Measurements from ENCODE around the gene SLC25A24. TPM values are rescaled to one million over a fixed set of nuclear protein-coding genes. Genes with fewer than 3 reads are reported as not detected.
A peak's percentile ranks its signal among the peaks of the same experiment; 100 is the strongest.
"Not testable (repeated sequence)": the region's sequence is repeated elsewhere in the genome, so short reads cannot be mapped to it uniquely, and the experiment has no call there.

SLC25A24 gene
- 100 to 1,000 TPM in 1 of 4 donors, 10 to 100 TPM in 3; 30.5 to 108 (median 62.2) TPM for total RNA-seq

DNA sequence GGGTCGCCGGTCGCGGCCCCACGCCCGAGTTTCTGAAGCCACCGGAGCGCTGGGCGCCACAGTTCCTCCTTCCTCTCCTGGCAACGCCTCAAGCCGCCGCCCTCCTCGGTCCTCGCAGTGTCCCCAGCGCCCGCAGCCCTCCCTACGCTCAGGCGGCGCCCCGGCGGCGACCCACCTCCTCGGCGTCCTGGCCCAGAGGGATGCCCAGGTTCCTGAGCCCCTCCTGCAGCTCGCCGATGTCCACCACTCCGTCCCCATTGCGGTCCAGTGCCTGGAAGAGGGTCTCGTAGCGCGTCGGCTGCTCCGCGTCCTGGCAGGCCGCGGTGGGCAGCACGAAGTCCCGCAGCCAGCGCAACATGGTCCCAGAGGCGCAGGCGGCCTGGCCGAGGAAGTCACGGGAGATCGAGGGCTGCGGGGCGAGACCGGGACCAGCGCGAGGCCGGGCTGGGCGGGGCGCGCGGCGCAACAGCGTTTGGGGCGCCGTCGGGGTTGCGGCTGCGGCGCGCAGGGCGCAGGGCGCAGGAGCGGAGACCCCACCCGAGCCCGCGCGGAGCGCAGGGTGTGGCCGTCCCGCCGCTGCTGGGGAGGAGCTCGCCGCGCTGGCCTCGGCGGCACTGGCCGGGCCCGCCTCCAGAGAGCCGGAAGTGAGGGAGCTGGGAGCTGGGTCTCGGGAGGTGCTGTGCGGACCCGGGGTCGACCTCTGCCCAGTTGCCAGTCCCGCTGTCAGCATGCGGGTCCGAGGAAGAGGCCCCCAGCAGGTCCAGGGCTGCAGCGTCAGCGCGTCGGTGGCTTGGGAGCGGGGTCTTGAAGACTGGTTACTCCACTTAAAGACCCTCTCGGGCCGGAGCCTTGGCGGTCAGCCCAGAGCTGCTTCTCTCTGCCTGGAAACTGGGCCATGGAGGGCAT lies at the start of gene SLC25A24:
Gene SLC25A24 (minus strand): TSS at position 563 of the 906 bp plus-strand sequence. CDS start 205 bp downstream, at position 358.
- peaks cover 0 to 13% (median 0%) of the 10 kb centered on the region in 3 donors for H3K36me3 ChIP-seq
- H3K27ac ChIP-seq = peak within 1 kb of the TSS; percentile 88 to 99 (median 96)
- no peaks in the 10 kb centered on the region for H3K9me3 ChIP-seq
- peak; percentile 78 to 93 (median 92) for DNase-seq
- H3K4me1 ChIP-seq = peaks cover 0 to 29% (median 6%) of the 10 kb centered on the region in 4 donors
- peak within 1 kb of the TSS; percentile 76 to 99 (median 90) for H3K4me3 ChIP-seq
- peak; percentile 60 to 76 for TF ChIP-seq POLR2A (IDR thresholded peaks at IDR 0.05)
- TF ChIP-seq, protein P1, sequence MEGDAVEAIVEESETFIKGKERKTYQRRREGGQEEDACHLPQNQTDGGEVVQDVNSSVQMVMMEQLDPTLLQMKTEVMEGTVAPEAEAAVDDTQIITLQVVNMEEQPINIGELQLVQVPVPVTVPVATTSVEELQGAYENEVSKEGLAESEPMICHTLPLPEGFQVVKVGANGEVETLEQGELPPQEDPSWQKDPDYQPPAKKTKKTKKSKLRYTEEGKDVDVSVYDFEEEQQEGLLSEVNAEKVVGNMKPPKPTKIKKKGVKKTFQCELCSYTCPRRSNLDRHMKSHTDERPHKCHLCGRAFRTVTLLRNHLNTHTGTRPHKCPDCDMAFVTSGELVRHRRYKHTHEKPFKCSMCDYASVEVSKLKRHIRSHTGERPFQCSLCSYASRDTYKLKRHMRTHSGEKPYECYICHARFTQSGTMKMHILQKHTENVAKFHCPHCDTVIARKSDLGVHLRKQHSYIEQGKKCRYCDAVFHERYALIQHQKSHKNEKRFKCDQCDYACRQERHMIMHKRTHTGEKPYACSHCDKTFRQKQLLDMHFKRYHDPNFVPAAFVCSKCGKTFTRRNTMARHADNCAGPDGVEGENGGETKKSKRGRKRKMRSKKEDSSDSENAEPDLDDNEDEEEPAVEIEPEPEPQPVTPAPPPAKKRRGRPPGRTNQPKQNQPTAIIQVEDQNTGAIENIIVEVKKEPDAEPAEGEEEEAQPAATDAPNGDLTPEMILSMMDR (IDR thresholded peaks at IDR 0.05) = no peak
- H3K27me3 ChIP-seq = no peaks in the 10 kb centered on the region

DNA sequence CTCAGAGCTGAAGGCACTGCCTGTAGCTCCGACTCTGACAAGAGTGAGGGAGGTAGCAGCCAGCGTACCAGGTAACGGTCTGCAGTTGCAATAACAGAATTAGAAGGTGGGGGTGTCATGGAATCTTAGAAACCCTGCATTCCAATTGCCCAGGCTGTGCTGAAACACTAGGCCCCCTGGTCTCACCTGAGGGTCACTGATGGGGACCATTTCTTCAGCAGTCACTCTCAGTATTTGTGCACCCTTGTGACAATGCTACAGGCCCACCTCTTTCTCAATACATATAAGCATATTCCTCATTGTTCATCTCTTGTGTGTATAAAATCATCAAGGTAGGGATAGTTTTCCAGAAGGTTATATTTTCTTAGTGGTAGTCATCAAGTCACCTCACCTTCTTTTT lies 43.8 kb upstream of the SLC25A24 start, which contains the start of gene NBPF4:
Gene NBPF4 (minus strand): TSS at position 101 of the 400 bp plus-strand sequence. CDS start 315 bp downstream, outside the sequence.
- H3K27me3 ChIP-seq, H3K9me3 ChIP-seq, H3K4me3 ChIP-seq, H3K27ac ChIP-seq, DNase-seq, H3K36me3 ChIP-seq, H3K4me1 ChIP-seq: not testable (repeated sequence)

- not testable (repeated sequence) for H3K27ac ChIP-seq, H3K4me3 ChIP-seq, H3K27me3 ChIP-seq, DNase-seq, H3K36me3 ChIP-seq, H3K4me1 ChIP-seq, H3K9me3 ChIP-seq
Measured at GRCh38 chr1:108239426-108239825, 39.3 kb upstream of the SLC25A24 start.

DNA sequence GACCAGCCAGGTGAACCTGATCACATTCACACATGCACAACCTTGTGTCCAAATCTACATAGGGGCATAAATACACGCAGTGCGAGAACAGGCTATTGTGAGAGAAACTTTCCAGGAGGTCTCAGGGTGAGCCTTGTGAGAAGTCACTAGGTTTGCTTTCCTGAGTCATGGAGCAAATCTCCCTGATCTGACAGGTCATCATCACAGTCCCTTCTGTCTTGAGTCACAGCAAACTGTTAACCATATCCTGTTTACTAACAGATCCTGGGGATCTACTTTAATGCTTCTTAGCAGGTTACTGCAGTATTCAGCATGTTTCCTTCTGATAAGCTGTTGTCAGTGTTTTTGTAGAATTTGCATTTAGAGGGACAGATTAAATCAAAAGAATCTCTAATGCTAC lies 35.2 kb upstream of the SLC25A24 start:
- H3K27me3 ChIP-seq, H3K4me1 ChIP-seq, DNase-seq, H3K36me3 ChIP-seq, H3K9me3 ChIP-seq, H3K27ac ChIP-seq, H3K4me3 ChIP-seq: not testable (repeated sequence)

DNA sequence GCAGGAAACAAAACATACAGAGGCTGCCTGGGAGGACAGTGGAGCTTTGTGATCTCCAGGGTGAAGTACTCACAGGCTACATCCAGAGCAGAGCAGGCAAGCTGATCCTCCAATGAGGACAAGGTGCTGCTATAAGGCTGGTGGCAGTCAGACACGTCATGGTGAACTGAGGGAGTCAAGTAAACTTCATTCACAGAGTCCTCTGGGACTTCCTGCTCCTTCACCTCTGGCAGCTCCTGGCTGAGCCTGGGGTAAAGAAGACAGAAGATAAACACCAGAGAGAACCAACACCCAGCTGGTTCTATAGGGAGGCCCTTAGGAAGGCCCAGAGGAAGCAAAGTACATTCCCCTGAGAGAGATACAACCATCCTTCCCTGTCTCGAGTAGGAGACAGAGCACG lies 32.0 kb upstream of the SLC25A24 start:
- H3K4me3 ChIP-seq, DNase-seq, H3K27me3 ChIP-seq, H3K36me3 ChIP-seq, H3K27ac ChIP-seq, H3K9me3 ChIP-seq, H3K4me1 ChIP-seq: not testable (repeated sequence)

GRCh38 chr1:108229976-108230375 lies 29.8 kb upstream of the SLC25A24 start:
- H3K4me1 ChIP-seq, H3K9me3 ChIP-seq, H3K27ac ChIP-seq, H3K36me3 ChIP-seq, DNase-seq, H3K4me3 ChIP-seq, H3K27me3 ChIP-seq: not testable (repeated sequence)

- not testable (repeated sequence) for H3K27ac ChIP-seq, DNase-seq, H3K36me3 ChIP-seq, H3K4me1 ChIP-seq, H3K27me3 ChIP-seq, H3K9me3 ChIP-seq, H3K4me3 ChIP-seq
Measured at GRCh38 chr1:108227772-108228171, 27.6 kb upstream of the SLC25A24 start.

- H3K4me1 ChIP-seq, H3K36me3 ChIP-seq, H3K27ac ChIP-seq, DNase-seq, H3K4me3 ChIP-seq, H3K27me3 ChIP-seq, H3K9me3 ChIP-seq: not testable (repeated sequence)
Measured at GRCh38 chr1:108226855-108227254, 26.7 kb upstream of the SLC25A24 start.

- not testable (repeated sequence) for H3K27me3 ChIP-seq, DNase-seq, H3K27ac ChIP-seq, H3K36me3 ChIP-seq, H3K9me3 ChIP-seq, H3K4me3 ChIP-seq, H3K4me1 ChIP-seq
Measured at GRCh38 chr1:108223226-108223625, 23.1 kb upstream of the SLC25A24 start.

- not testable (repeated sequence) for DNase-seq, H3K4me1 ChIP-seq, H3K27me3 ChIP-seq, H3K9me3 ChIP-seq, H3K36me3 ChIP-seq, H3K27ac ChIP-seq, H3K4me3 ChIP-seq
Measured at GRCh38 chr1:108217515-108218174, 17.5 kb upstream of the SLC25A24 start.

DNA sequence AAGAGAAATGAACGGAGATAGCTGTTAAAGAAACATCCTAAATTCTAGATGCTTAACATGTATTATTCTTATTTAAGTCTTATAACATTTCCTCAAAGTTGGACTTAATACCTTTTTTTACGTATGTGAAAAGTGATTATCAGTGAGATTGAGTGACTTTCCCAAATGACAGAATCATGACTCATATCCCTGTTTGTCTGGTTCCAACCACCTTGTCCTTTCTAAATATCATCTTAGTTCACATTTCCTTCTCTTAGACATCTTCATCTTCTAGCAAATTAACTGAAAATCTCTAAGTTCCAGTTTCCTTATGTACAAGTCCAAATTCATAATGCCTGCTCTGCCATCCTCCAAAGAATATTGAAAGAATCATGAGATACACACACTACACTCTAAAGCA lies 16.9 kb upstream of the SLC25A24 start:
- not testable (repeated sequence) for H3K4me1 ChIP-seq, H3K27me3 ChIP-seq, H3K4me3 ChIP-seq, H3K9me3 ChIP-seq, H3K27ac ChIP-seq, DNase-seq, H3K36me3 ChIP-seq

DNA sequence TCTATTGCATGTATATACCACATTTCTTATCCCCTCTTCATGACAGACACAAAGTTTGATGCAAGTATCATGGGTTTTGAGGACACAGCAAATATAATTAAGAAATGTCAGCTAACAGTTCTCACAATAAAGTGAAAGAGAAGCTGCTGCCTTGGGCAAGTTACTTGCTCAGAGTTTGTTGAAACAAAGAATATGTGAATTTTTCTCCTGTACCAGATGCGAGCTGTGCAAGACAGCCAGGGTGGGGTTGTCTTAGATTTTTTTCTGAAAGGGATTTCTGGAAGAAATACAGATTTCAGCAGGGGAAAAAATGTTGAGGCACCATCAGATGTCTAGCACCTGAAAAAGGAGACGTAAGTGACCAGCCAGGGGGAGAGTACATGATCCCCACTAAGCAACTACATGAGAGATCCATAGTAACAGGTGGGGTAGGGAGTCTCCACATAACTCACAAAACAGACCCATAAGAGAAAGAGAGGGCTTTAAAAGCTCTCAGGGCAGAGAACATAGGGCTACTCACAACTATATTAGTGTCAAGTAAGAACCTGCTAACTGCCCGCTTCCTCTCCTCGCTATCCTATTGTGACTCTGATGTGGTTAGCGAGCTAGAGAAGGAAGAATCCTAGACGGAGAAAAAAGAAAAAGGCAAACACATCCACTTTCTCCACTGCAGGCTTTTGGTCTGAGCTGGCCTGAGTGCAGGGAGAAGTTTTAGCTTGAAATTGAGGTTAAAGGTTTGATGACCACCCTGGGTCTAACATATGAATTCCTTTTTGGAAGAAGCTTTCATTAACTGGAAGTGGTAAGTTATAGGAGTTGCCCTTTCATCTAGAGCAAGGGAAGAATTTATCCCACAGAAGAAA lies 16.1 kb upstream of the SLC25A24 start:
- not testable (repeated sequence) for H3K27ac ChIP-seq, H3K27me3 ChIP-seq, H3K36me3 ChIP-seq, H3K9me3 ChIP-seq, DNase-seq, H3K4me1 ChIP-seq, H3K4me3 ChIP-seq
